Right lung (tissue), 5 donors: ENCODE measurements around the gene RAD51B. TPM values are rescaled to one million over a fixed set of nuclear protein-coding genes. Genes with fewer than 3 reads are reported as not detected.
A peak's percentile ranks its signal among the peaks of the same experiment; 100 is the strongest.

Experiments used
- DNase-seq, 2 donors: peaks; one replicate each; pipeline ENCODE4 v3.0.0-alpha.2; 2013
- polyA plus RNA-seq, 5 donors: library from polyadenylated mRNA; unstranded; fragments of 120-200 nt; gene quantifications; one replicate each; pipeline versions ENCODE4 v1.2.1 to v1.2.3, GENCODE V29; 2013; ENCODE audit warnings: inconsistent platforms in 1 of 5, low replicate concordance in 1 of 5; ENCODE audit not compliant: insufficient read length in 5 of 5, insufficient read depth in 1 of 5

RAD51B gene
- polyA plus RNA-seq, 5 donors: 8.1 to 15.5 (median 11.8) TPM

GRCh38 chr14:68522510-68523325, 703.1 kb downstream of the RAD51B start:
- DNase-seq: no peak

DNA sequence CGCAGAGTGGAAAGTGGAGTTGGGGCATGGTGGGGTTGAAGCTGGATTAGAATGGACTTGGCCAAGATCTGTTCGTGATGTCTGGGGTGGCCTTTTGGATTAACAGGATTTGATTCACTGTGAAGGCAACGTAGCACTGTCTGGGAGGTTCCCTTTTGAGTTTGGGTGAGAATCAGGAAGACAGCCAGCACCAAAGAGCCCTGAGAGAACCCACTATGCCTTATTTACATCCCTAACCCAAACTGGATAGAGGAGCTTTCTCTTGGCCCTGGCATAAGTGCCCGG, 703.7 kb downstream of the RAD51B start:
- DNase-seq: no peak

- no peak for DNase-seq
Observed at GRCh38 chr14:68523989-68524725, 704.6 kb downstream of the RAD51B start.

- no peak for DNase-seq
Observed at GRCh38 chr14:68525516-68525915, 705.9 kb downstream of the RAD51B start.

DNA sequence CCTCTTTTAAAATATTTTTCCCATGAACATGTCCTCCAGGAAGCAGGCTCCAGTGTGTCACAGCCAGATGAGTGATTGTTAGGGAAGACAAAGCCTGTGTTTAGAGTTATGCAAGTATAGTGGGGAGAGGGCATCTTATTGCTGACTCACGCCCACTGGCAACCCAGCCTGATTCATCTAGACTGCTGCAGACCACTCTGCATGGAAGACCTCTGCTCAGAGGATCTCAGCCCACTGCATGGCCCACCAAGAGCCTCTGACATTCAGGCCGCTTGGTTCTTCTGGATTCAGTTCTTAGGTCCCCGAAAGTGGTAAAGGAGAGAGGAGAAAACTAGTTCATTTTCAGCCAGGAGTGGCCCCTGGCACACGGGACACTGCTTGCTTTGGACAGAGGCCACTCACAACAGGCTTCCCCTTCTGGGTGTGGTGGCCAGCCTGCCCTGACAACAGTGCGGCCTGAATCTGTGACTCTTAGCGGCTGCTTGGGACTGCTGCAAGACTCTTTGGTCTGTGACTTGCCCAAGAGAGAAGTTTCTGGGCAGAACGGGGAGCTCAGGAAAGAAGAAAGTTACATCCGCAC, 707.0 kb downstream of the RAD51B start:
- no peak for DNase-seq

DNA sequence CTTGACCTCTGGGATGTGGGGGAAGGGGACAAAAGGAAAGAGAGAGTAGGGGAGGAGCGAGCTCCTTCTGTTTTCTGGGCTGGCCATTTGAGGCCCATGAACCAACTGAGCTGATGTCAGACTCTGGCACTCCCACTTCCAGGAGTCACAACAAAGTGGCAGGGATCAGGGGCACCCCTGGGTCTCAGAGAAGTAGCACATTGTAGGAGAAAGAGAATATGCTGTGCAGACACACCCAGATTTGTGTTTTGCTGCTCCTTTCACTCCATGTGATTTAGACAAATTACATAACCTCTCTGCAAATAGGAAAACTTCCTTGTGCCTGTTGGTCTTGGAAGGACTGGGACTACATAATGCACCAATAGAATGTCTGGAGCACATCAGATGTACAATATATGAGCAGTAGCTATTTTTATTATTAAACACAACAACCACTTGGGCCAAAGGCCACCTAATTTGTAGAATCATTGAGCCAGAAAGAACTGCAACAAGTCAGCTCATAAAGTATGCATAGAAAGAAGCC, 707.8 kb downstream of the RAD51B start:
- DNase-seq: no peak

- DNase-seq: no peak
Observed at GRCh38 chr14:68528040-68528687, 708.6 kb downstream of the RAD51B start.

DNA sequence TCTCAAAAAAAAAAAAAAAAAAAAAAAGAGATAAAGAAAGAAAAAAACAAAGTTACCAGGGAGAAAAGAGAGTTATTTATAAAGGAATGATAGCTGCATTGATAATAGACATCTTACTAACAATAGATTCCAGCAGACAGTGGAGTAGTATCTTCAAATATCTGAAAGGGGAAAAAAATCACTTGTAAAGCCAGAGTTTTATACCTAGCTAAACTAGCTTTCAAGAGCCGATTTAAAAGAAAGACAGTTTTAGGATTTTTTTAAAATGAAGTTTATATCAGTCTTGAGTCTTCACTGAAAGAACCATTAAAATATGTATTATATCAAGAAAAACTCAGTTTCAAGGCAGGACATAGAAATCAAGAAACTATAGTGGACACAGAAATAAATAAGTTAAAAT, 710.9 kb downstream of the RAD51B start:
- DNase-seq: no peak

DNA sequence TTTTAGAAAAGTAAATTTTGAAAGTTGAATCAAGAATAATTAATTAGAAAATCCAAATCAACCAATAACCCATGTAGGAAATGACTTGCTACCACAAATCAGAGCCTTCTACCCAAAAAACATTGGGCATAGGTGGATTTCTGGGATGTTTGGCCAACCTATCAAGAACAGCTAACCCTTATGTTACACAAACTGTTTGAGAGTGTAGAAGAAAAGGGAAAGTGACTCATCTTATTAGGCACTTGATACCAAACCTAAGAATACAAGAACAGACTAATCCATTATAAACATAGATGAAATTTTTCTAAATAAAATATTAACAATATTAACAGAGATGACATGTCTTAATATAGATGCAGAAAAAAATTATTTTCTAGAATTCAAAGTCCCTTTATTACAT, 712.9 kb downstream of the RAD51B start:
- no peak for DNase-seq

- no peak for DNase-seq
Observed at GRCh38 chr14:68534276-68534675, 714.7 kb downstream of the RAD51B start.

DNA sequence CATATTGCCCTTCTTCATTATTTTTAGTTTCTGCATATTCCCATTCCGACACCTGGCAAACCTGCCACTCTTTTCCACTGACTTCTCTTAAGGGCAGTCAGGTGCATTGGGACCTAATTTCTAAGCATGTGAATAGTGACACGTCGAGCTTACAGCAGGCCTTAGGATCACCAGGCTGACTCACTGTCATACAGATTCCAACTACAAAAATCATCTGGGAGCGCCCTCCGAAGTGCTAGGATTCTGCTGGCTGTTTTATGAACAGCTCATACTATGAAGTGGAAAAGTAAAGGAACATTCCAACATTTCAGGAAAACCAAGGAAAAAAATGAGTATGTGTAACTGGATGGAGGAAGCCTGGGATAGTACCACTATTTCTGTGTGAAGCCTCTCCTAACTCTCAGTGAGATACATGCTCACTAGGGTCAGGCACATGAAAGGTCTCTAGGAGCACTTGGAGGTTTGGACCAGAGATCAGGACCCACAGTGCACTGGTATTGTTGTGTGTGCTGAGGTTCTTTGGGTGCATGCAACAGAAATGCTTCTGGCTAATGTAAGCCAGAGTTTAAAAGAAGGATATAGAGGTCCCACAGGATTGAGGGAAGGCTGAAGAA, 715.9 kb downstream of the RAD51B start:
- DNase-seq: no peak

GRCh38 chr14:68536018-68536410, 716.4 kb downstream of the RAD51B start:
- DNase-seq: no peak

DNA sequence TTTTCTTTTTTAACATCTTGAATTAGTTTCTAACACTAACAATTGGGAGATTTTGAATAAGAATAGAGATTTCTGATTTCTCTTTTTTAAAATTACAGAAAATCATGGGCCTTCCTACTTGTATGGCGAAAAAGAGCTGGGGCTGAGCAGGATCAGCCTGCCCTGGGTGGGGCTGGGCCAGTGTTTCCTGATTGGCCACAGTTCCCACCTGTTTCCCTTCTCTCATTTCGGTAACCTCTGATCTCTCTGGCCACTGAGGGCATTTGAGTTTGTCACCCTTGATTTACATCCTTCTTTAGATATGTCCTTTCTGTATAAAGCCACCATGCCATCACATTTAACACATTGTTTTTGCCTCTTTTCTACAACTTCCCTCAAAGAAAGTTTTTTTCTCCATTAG, 719.1 kb downstream of the RAD51B start:
- no peak for DNase-seq

- no peak for DNase-seq
Observed at GRCh38 chr14:68539241-68539737, 719.7 kb downstream of the RAD51B start.

GRCh38 chr14:68539789-68540188, 720.2 kb downstream of the RAD51B start:
- no peak for DNase-seq

GRCh38 chr14:68541178-68541896, 721.8 kb downstream of the RAD51B start:
- no peak for DNase-seq

DNA sequence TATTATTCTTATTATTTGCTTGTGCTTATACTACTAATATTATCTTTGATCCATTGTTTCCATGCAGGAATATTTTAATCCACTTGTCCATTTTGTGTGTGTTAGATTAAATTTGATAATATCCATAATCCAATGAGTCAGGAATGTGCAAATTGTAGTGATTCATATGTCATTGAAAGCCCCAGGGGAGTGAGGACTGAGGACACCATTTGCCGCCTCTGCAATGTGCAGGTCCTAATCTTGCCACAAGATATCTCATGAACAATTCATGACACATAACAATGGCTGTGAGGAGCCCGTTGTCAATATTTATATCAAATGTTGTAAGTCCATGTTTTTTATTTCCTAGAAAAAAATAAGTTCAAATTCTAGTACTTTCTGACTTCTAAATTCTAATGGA, 722.8 kb downstream of the RAD51B start:
- DNase-seq: no peak

GRCh38 chr14:68543516-68543915, 723.9 kb downstream of the RAD51B start:
- no peak for DNase-seq

- DNase-seq: peak; percentile 82 to 83
Observed at GRCh38 chr14:68544081-68544892, 724.7 kb downstream of the RAD51B start.

- no peak for DNase-seq
Observed at GRCh38 chr14:68546839-68547238, 727.3 kb downstream of the RAD51B start.
